Stimulated activated effector memory CD8-positive, alpha-beta T cell treated with anti-CD3 and anti-CD28 coated beads, Interleukin-12 subunit alpha, Interleukin-12 subunit beta, amount 100 ng/mL, for 72 hours (primary cell): ENCODE measurements around the gene THPO.

ENCODE experiments used
- ATAC-seq: fragments of 150-1000 bp; cut with Tn5 transposase; 2 replicates; pipeline ENCODE4 v1.10.0; 2021
- DNase-seq, 2 donors: peaks; one replicate each; pipeline ENCODE4 v3.0.0; 2021 to 2022; ENCODE audit warnings: low spot score in 2 of 2
- H3K27ac Mint-ChIP-seq: one replicate; pipeline ENCODE4 v1.8.0; 2022; ENCODE audit warnings: mild to moderate bottlenecking, mixed read lengths
- H3K36me3 Mint-ChIP-seq: one replicate; pipeline ENCODE4 v1.8.0; 2022; ENCODE audit warnings: mild to moderate bottlenecking, mixed read lengths
- H3K4me1 Mint-ChIP-seq: one replicate; pipeline ENCODE4 v1.8.0; 2022; ENCODE audit warnings: mixed read lengths
- H3K4me3 Mint-ChIP-seq: one replicate; pipeline ENCODE4 v1.8.0; 2022; ENCODE audit warnings: mild to moderate bottlenecking, mixed read lengths
- H3K9me3 Mint-ChIP-seq: one replicate; pipeline ENCODE4 v1.8.0; 2022; ENCODE audit warnings: mixed read lengths

The THPO gene

DNA sequence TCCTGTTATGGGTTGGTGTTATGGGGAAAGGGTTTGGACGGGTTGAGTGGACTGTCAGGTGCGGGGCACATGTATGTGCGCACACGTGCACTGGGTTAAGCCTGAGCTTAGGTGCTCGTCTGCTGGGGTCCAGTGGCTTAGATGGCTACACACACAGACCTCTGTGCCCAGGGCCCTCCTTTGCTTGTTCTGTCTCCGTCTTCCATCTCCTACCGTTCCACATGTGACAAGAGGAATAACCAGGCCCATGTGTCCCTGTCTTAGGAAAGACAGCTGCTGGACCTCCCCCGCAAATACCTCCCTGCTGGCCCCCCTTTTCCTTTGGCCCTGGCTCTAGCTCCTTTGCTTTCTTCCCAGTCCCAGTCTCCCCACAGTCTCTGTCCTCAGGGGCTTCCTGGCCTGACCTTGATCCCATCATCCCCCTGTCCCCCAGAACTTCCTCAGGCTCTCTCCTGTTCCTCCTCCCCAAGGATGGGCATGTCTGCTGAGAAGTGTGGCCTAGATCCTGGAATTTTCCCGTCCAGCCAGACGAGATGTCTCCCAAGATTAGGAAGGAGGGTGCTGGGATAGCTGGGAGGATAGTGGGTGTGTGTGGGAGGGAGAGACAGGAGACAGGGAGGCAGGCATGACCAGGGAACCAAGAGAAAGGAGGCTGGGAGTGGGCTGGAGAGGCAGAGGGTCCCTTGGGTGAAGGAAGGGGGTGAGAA is 797 bp upstream of the THPO start:
- no peak for ATAC-seq
- peak overlapping the region; percentile 38 for H3K27ac Mint-ChIP-seq
- no peaks in the 10 kb centered on the region for H3K9me3 Mint-ChIP-seq
- DNase-seq, result no peak
- peak overlapping the region; percentile 62 for H3K4me3 Mint-ChIP-seq
- no peaks in the 10 kb centered on the region for H3K36me3 Mint-ChIP-seq
- no peaks in the 10 kb centered on the region for H3K4me1 Mint-ChIP-seq

DNA sequence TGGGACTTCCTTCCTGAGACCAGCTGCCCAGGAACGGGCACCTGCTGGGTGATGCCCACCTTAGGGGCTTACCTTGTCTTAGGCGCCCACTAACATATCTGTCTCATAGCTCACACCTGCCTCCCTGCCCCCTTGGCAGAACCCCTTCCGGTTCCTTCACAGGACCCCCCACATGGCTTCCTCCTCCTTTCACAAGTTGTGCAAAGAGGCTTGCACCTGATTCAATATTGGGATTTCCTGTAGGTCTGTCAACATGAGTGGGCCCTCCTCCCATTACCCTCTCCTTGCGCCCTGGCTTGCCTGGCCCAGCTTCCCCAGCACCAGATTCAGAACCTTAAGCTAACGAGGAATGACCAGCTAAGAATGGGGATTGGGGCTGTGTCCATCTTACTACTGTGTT is 633 bp downstream of the THPO start:
- Mint-ChIP-seq H3K27ac (no peak overlapping the region), H3K9me3 (no peaks in the 10 kb centered on the region), H3K36me3 (no peaks in the 10 kb centered on the region), H3K4me1 (no peaks in the 10 kb centered on the region), H3K4me3 (no peak overlapping the region)
- DNase-seq (no peak), ATAC-seq (no peak)

DNA sequence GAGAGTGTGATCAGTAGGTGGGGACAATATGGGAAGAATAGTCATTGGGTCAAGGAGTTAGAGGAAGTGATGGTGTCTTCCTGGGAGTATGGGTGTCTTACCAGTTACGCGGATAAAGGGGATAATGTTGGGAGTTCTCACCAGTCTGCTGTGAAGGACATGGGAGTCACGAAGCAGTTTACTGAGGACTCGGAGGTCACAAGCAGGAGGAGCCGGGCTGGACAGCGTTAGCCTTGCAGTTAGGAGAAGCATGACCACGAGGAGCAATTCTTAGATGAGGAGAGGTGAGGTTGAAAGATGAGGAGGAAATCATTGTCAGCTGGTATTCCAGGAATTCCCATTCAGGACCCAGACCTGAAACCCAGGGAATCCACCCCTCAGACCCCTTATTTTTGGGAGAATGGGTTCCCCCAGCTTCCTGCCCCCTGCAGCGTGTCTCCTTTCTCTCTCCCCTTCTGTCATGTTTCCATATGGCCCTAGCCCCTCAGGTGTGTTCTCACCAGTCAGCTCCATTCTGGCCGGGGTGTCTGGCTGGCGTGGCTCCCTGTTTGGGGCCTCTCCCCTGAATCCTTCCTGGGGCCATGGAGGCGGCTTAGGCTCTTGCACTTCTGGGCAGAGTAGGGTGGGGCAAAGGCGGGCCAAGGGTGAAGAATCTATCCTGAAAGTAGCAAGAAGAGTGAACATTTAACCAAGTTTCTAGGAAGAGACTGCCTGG is 2.1 kb downstream of the THPO start:
- no peak for DNase-seq
- peaks cover 8% of the 10 kb centered on the region for H3K4me1 Mint-ChIP-seq
- H3K4me3 Mint-ChIP-seq, result no peak overlapping the region
- H3K36me3 Mint-ChIP-seq, result no peaks in the 10 kb centered on the region
- no peak overlapping the region for H3K27ac Mint-ChIP-seq
- no peaks in the 10 kb centered on the region for H3K9me3 Mint-ChIP-seq
- no peak for ATAC-seq

DNA sequence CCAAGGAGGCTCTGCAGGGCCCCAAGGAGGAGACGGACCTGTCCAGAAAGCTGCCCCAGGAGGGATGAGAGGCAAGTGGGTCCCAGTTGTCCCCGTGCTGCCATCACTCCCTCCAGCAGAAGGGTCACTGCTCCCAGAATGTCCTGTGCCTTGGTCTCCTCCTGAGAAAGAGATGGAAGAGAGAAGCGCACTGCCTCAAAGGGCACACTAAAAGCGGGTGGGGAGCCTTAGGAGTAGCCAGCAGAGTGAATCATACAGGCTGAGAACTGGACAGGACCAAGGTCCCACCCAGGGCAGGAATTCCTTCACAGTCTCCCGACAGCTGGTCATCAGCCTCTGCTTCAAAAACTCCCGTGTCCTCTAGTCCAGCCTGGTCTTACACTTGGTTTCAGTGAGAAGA is 4.6 kb downstream of the THPO start:
- H3K36me3 Mint-ChIP-seq, result peaks cover 24% of the 10 kb centered on the region
- no peaks in the 10 kb centered on the region for H3K9me3 Mint-ChIP-seq
- peaks cover 8% of the 10 kb centered on the region for H3K4me1 Mint-ChIP-seq
- ATAC-seq (no peak), DNase-seq (no peak)
- no peak overlapping the region for H3K27ac Mint-ChIP-seq
- no peak overlapping the region for H3K4me3 Mint-ChIP-seq

DNA sequence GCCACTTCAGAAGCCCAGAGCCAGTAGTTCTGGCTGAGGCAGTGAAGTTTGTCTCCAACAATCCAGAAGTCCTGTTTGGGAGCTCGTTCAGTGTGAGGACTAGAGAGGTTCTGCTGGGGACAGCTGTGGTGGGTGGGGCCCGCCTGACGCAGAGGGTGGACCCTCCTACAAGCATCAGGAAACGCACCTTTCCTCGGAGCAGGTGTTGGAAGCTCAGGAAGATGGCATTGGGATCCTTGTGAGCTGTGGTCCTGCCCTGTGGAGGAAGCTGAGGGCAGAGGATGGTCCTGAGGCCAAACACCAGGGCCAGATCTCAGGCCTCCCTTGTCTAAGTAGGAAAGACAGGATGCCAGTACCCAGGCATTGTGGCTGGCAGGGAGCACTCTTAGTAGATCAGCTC is 5.1 kb downstream of the THPO start:
- H3K9me3 Mint-ChIP-seq, result no peaks in the 10 kb centered on the region
- no peak for ATAC-seq
- H3K36me3 Mint-ChIP-seq, result peaks cover 29% of the 10 kb centered on the region
- no peak overlapping the region for H3K4me3 Mint-ChIP-seq
- no peak overlapping the region for H3K27ac Mint-ChIP-seq
- no peak for DNase-seq
- peaks cover 11% of the 10 kb centered on the region for H3K4me1 Mint-ChIP-seq

DNA sequence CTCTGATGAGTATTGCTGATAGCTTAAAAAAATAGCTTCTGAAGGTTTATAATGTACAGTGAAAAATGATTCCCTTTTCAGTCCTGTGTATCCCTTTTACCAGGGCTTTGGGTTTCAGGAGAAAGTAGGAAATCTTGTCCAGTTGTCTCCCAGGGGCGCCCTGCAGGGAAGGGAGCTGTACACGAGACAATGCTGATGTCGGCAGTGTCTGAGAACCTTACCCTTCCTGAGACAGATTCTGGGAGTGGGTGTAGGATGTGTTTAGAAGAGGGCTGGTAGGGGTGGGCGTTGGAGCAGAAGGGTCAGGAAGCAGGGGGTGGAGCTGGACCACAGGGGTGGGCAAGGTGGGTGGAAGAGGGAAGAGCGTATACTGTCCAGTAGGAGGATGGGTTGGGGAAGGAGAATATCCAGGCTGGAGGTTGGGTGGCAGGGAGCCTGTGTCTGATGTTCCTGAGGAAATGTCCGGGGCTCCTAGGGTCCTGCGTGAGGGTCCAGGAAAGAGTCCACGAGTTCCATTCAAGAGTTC is 5.6 kb downstream of the THPO start:
- H3K4me1 Mint-ChIP-seq, result peaks cover 13% of the 10 kb centered on the region
- no peak for DNase-seq

DNA sequence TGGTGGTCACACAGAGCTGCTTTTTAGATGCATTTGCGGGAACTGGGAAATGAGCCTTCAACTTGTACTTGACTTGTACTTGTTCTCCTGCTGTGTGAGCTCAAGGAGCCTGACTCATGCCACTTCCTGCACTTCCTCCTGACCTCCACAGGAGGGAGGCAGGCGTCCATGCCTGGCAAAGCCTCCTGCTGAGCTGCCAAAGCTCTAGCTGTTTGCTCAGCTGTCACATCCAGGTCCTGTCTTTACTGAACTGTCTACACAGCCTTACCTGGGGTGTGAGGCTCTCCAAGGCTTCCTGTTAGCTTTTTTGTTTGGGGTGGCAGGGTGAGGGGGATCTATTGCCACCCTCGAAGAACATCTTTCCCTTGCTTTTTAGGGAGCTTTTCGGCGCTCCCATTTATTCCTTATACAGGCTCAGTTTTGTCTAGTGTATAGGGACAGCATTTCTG is 6.4 kb downstream of the THPO start:
- no peak overlapping the region for H3K27ac Mint-ChIP-seq
- DNase-seq (peak in 1 of 2 donors; percentile 65), ATAC-seq (peak; percentile 89)
- no peak overlapping the region for H3K4me3 Mint-ChIP-seq
- H3K9me3 Mint-ChIP-seq, result no peaks in the 10 kb centered on the region
- peaks cover 18% of the 10 kb centered on the region for H3K4me1 Mint-ChIP-seq
- peaks cover 42% of the 10 kb centered on the region for H3K36me3 Mint-ChIP-seq

More for the DNA sequence above, 5.6 kb downstream of the THPO start:
- H3K36me3 Mint-ChIP-seq, result peaks cover 35% of the 10 kb centered on the region
- H3K4me3 Mint-ChIP-seq, result no peak overlapping the region
- peak overlapping the region; percentile 51 for H3K27ac Mint-ChIP-seq
- ATAC-seq, result no peak
- H3K9me3 Mint-ChIP-seq, result no peaks in the 10 kb centered on the region

DNA sequence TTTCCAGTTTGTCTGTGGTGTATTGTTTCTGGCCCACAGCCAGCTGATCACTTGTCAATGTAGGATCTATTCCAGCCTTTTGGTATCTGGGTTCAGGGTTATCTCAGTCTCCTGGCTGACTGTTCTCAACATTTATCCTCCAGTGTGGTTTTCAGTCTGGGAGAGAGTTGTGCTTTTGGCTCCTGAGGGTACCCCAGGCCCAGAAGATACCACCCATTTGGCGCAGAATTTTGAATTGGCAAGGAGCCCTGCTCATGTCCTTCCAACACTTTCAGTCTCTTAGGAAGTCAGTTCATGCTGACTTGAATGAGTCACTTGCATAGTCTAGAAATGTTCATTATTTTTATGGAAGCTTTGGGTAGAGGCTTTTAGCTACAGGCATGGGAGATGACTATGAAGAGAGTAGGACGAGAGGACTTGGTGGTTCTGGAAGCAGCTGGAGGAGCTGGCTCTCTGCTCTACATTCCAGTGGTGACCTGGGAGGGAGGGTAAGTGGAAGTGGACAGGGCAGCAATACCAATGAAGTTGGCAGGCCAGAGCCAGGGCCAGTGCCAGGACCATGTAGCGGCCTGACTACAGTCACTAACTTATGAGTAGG is 9.3 kb downstream of the THPO start:
- DNase-seq (no peak), ATAC-seq (no peak)
- peak overlapping the region; percentile 50 for H3K27ac Mint-ChIP-seq

DNA sequence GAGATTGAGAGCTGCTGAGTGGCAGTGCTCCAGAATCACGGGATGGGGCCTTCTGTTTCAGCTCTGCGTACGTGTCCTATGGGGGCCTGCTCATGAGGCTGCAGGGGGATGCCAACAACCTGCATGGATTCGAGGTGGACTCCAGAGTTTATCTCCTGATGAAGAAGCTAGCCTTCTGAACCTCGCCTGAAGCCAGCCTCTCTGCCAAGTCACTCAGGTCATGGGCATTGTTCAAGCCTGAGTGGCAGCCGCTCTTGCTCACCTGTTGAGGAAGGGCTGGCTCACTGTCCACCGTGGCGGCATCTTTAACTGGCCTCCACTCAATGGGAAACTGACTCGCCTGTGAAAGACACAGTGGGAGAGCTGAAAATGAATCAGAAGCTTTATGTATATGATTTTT is 9.9 kb downstream of the THPO start:
- DNase-seq, result no peak
- ATAC-seq, result no peak
- no peaks in the 10 kb centered on the region for H3K9me3 Mint-ChIP-seq
- H3K27ac Mint-ChIP-seq, result no peak overlapping the region
- peaks cover 77% of the 10 kb centered on the region for H3K36me3 Mint-ChIP-seq
- H3K4me3 Mint-ChIP-seq, result no peak overlapping the region
- H3K4me1 Mint-ChIP-seq, result peaks cover 32% of the 10 kb centered on the region

More for the DNA sequence above, 9.3 kb downstream of the THPO start:
- no peak overlapping the region for H3K4me3 Mint-ChIP-seq
- H3K9me3 Mint-ChIP-seq, result no peaks in the 10 kb centered on the region
- peaks cover 71% of the 10 kb centered on the region for H3K36me3 Mint-ChIP-seq
- H3K4me1 Mint-ChIP-seq, result peaks cover 32% of the 10 kb centered on the region

DNA sequence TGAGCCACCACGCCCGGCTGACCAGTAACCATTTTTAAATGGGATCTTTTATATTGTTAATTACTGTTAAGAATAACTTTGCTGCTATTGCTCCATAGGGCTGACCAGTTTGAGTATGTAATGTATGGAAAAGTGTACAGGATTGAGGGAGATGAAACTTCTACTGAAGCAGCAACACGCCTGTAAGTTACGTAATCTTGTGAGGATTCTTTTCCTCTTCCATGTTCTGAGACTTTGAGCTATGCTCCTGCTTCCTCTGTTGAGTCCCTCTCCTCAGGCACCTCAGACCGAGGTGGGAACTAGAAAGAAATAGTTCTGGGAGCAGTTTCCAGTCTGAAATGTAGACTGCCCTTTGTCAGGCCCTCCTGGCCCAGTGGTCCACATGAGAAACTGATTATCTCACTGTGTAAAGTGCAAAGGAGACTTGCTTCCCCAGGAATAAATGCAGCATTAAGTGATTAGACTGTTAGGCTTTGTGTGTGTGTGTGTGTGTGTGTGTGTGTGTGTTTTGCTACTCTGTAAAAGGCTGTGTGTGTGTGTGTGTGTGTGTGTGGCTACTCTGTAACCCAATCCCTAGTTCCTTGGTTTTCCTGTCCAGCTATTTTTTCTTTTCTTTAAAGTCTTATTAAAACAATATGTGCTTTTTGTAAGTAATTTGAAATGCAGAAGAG is 11.3 kb downstream of the THPO start:
- DNase-seq, result no peak
- peaks cover 30% of the 10 kb centered on the region for H3K4me1 Mint-ChIP-seq
- no peak overlapping the region for H3K4me3 Mint-ChIP-seq
- H3K9me3 Mint-ChIP-seq, result no peaks in the 10 kb centered on the region
- no peak overlapping the region for H3K27ac Mint-ChIP-seq
- peaks cover 80% of the 10 kb centered on the region for H3K36me3 Mint-ChIP-seq
- no peak for ATAC-seq

DNA sequence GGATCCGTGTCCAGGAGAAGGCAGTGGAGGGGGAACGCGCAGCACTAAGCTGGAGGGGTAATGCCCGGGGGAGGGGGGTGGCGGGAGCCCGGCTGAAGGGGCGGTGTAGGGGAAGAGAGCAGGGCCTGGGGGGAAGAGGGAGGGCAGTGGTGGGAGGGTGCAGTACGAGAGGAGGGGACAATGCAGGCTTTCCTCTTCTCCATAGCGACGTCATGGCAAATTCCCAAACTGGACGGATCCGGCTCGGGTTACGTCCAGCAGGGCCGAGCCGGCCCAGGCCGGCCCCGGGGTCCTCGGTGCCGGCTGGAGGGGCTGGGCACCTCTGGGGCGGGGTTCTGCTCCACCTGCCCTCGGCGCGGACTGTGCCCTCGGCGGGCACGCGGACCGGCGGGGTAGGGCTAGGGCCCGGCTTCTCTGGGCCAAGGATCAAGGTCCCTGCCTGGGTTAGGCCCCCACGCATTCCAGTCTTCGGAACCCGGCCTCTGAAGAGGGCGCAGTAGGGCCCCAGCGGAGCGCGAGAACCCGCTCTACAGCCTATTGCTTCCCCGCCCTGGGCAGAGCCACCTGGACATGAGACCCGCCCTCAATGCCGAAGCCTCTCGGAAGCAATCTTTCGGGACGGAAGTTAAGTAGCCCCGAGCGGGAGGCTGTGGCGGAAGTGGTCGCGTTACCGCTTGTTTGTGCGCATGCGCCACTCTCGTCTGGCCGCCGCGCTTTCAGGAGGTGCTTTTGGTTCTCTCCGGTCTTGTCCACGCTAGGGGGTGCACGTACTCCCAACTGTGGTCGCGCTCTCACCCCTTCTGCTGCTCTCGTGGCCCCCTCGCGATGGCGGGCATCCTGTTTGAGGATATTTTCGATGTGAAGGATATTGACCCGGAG is 15.1 kb downstream of the THPO start:
- peak overlapping the region; percentile 93 for H3K27ac Mint-ChIP-seq
- peaks cover 36% of the 10 kb centered on the region for H3K4me1 Mint-ChIP-seq
- DNase-seq, result peak; percentile 89 to 98
- H3K36me3 Mint-ChIP-seq, result peaks cover 58% of the 10 kb centered on the region
- no peaks in the 10 kb centered on the region for H3K9me3 Mint-ChIP-seq
- ATAC-seq, result peak; percentile 90
- H3K4me3 Mint-ChIP-seq, result peak overlapping the region; percentile 91

DNA sequence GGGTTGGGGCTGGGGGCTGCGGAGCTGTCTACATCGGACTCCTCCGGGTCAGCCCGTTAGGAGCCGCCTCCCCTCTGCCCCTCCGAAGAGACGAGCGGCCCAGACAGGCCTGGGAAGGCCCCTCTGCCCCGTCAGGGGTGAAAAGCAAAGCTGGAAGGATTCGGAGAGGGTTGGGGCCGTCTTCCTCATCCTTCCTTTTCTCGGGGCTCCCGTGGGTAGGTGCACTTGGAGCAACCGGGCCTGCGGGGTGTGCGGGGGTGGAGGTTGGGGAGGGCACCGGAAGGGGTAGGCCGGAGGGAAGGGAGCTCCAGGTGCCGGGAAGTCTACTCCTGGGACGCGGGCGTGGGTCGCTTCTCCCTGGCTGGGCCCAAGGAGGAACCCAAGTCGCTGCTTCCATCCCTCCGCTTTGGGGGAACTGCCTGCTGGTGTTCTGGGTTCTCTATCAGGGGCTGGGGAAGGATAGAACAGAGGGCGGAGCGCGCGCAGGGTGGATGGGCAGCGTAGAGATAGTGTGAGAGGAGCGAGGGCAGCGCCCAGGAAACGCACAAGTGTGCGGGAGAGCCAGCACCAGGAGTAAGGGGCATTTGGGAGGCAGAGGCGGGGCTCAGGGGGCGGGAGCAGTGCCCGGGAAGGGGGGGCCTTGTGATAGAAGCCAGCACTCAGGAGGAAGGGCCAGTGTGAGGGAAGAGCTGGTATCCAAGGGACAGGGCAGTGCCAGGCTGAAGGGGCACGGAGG is 15.9 kb downstream of the THPO start:
- peak overlapping the region; percentile 93 for H3K27ac Mint-ChIP-seq
- H3K4me1 Mint-ChIP-seq, result peaks cover 34% of the 10 kb centered on the region
- H3K9me3 Mint-ChIP-seq, result no peaks in the 10 kb centered on the region
- H3K36me3 Mint-ChIP-seq, result peaks cover 49% of the 10 kb centered on the region
- H3K4me3 Mint-ChIP-seq, result peak overlapping the region; percentile 91
- peak; percentile 27 to 83 for DNase-seq
- ATAC-seq, result peak; percentile 37

DNA sequence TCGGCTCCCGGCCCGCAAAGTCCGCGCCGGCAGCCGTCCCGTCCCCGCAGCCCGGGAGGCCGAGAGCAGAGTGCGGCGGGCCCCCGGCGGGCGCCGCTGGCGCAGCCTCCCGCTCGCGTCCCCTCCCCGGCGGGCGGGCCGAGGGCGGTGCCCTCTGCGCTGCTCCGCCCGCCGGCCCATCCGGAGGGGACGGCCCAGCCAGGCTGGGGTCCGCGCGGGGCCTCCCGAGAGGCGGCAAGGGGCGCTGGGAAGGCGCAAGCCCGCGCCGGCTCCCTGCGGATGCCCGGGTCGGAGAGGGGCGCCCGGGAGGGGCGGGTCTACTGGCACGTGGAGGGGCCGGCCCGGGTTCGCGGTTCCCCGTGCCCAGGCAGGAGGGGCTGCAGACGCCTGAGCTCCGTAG is 16.5 kb downstream of the THPO start, which contains the start of the genes CLCN2 and POLR2H:
CLCN2 (minus strand) TSS at position 74 of the 400 bp plus-strand sequence. CDS start 126 bp downstream, outside the sequence.
POLR2H (plus strand) TSS at position 179 of the 400 bp plus-strand sequence. CDS start 1,783 bp downstream, outside the sequence.
- peak within 1 kb of the TSS; percentile 91 for H3K4me3 Mint-ChIP-seq
- DNase-seq (peak in 1 of 2 donors; percentile 51), ATAC-seq (peak; percentile 58)
- H3K4me1 Mint-ChIP-seq, result peaks cover 28% of the 10 kb centered on the region
- H3K27ac Mint-ChIP-seq, result peak within 1 kb of the TSS; percentile 93
- H3K36me3 Mint-ChIP-seq, result peaks cover 44% of the 10 kb centered on the region
- no peaks in the 10 kb centered on the region for H3K9me3 Mint-ChIP-seq
